Prostate gland (tissue), 2 donors: ENCODE data around the gene KCTD6. TPM values are rescaled to one million over a fixed set of nuclear protein-coding genes. Genes with fewer than 3 reads are reported as not detected.

Experiments
- DNase-seq: peaks from one replicate; pipeline ENCODE4 v3.0.0-alpha.2; 2019; ENCODE audit warnings: low spot score
- H3K27ac ChIP-seq, 2 donors: fragments of 200-600 bp; sonication (generic); 2 replicates each; pipeline ENCODE4 v1.5.1; 2017 to 2019
- H3K27me3 ChIP-seq: fragments of 200-600 bp; sonication (generic); replicated peaks from 2 replicates; pipeline ENCODE4 v1.5.1; 2019; ENCODE audit not compliant: insufficient read depth
- H3K36me3 ChIP-seq, 2 donors: fragments of 200-600 bp; sonication (generic); 1 replicate in 1 of 2; 2 replicates in 1 of 2; pipeline versions ENCODE4 v1.5.1 to v1.8.1; 2017 to 2019
- H3K4me1 ChIP-seq: fragments of 200-600 bp; sonication (generic); replicated peaks from 2 replicates; pipeline ENCODE4 v1.5.1; 2019
- H3K4me3 ChIP-seq, 2 donors: fragments of 200-600 bp; sonication (generic); 2 replicates each; pipeline ENCODE4 v1.5.1; 2017 to 2019
- H3K9me3 ChIP-seq: fragments of 200-600 bp; sonication (generic); 2 replicates; pipeline ENCODE4 v1.5.1; 2017
- CTCF ChIP-seq, 4 experiments: fragments of 200-600 bp in 2 of 4; fragments of 450-650 bp in 2 of 4; sonication (generic) in 2 of 4; IDR thresholded peaks; 1 replicate in 3 of 4; 2 replicates in 1 of 4; pipeline ENCODE4 v1.5.1; 2016 to 2019; ENCODE audit warnings: antibody characterized with exemption in 4 of 4, mild to moderate bottlenecking in 2 of 4, moderate library complexity in 2 of 4
- POLR2A ChIP-seq: fragments of 450-650 bp; IDR thresholded peaks from one replicate; pipeline ENCODE4 v1.6.1; 2016; ENCODE audit warnings: antibody characterized with exemption, mild to moderate bottlenecking
- POLR2AphosphoS5 ChIP-seq: sonication (generic); formaldehyde crosslinking; IDR thresholded peaks from one replicate; pipeline ENCODE4 v1.6.1; 2017; ENCODE audit warnings: antibody characterized with exemption
- WGBS: methylation state at CpG from one replicate; pipeline ENCODE4 v1.1.5; 2018; 5-methylcytosine and 5-hydroxymethylcytosine counted together
- intact Hi-C: fragments of 100-400 bp; cut with DNase I; formaldehyde crosslinking; loops from one replicate; pipeline ENCODE4 v1.14.2; 2022
- total RNA-seq, 2 donors: library from RNA; depleted of rRNA; stranded (reverse); fragments of >200 nt; gene quantifications; one replicate each; pipeline ENCODE4 v1.1.0, GENCODE V29; 2016

Gene KCTD6
- total RNA-seq, 2 donors from 2014 or later, result 7.2 to 14.9 TPM

GRCh38 chr3:58537412-58538301 is 45.8 kb downstream of the KCTD6 start:
- DNase-seq, result peak; percentile 23
- Histone ChIP-seq H3K4me3 (no peak overlapping the region), H3K36me3 (no peaks in the 10 kb centered on the region), H3K9me3 (no peaks in the 10 kb centered on the region), H3K4me1 (no peaks in the 10 kb centered on the region), H3K27me3 (no peaks in the 10 kb centered on the region), H3K27ac (peak overlapping the region; percentile 61 to 76)
- intact Hi-C loops, result no loop called here
- WGBS, result 31% methylated on average over 4 of the region's 4 CpGs
- peak; percentile 56 for TF ChIP-seq POLR2AphosphoS5
- TF ChIP-seq POLR2A, result no peak

GRCh38 chr3:58539626-58540025 is 47.7 kb downstream of the KCTD6 start:
- TF ChIP-seq CTCF (IDR thresholded peaks at IDR 0.05), result no peak
- no peak for TF ChIP-seq POLR2AphosphoS5
- no peak for TF ChIP-seq POLR2A
- no peak for DNase-seq
- WGBS, result 91% methylated on average over 10 of the region's 10 CpGs
- H3K36me3 ChIP-seq, result no peaks in the 10 kb centered on the region
- H3K27me3 ChIP-seq, result no peaks in the 10 kb centered on the region
- no peaks in the 10 kb centered on the region for H3K9me3 ChIP-seq
- no peaks in the 10 kb centered on the region for H3K4me1 ChIP-seq
- intact Hi-C loops, result no loop called here
- H3K4me3 ChIP-seq, result no peak overlapping the region
- no peak overlapping the region for H3K27ac ChIP-seq

- no peak for DNase-seq
- TF ChIP-seq POLR2AphosphoS5 (no peak), POLR2A (no peak), CTCF (IDR thresholded peaks at IDR 0.05) (no peak)
- intact Hi-C loops, result no loop called here
- Histone ChIP-seq H3K27me3 (no peaks in the 10 kb centered on the region), H3K9me3 (no peaks in the 10 kb centered on the region), H3K4me3 (no peak overlapping the region), H3K36me3 (no peaks in the 10 kb centered on the region), H3K27ac (no peak overlapping the region), H3K4me1 (no peaks in the 10 kb centered on the region)
- WGBS, result 88% methylated on average over 8 of the region's 8 CpGs
Observed at GRCh38 chr3:58540176-58540858, 48.4 kb downstream of the KCTD6 start.

GRCh38 chr3:58544541-58544940 is 52.6 kb downstream of the KCTD6 start:
- no peaks in the 10 kb centered on the region for H3K4me1 ChIP-seq
- TF ChIP-seq CTCF (IDR thresholded peaks at IDR 0.05) (no peak), POLR2AphosphoS5 (no peak), POLR2A (no peak)
- intact Hi-C loops, result no loop called here
- no peaks in the 10 kb centered on the region for H3K9me3 ChIP-seq
- H3K4me3 ChIP-seq, result no peak overlapping the region
- no peaks in the 10 kb centered on the region for H3K27me3 ChIP-seq
- H3K27ac ChIP-seq, result no peak overlapping the region
- 69% methylated on average over 3 of the region's 3 CpGs for WGBS
- no peak for DNase-seq
- H3K36me3 ChIP-seq, result no peaks in the 10 kb centered on the region

- H3K27me3 ChIP-seq, result no peaks in the 10 kb centered on the region
- no peaks in the 10 kb centered on the region for H3K36me3 ChIP-seq
- no peak overlapping the region for H3K27ac ChIP-seq
- no peaks in the 10 kb centered on the region for H3K9me3 ChIP-seq
- H3K4me1 ChIP-seq, result no peaks in the 10 kb centered on the region
- no peak for DNase-seq
- WGBS, result 89% methylated on average over 4 of the region's 4 CpGs
- TF ChIP-seq CTCF (IDR thresholded peaks at IDR 0.05) (no peak), POLR2A (no peak), POLR2AphosphoS5 (no peak)
- H3K4me3 ChIP-seq, result no peak overlapping the region
- intact Hi-C loops, result no loop called here
Observed at GRCh38 chr3:58551636-58552180, 59.8 kb downstream of the KCTD6 start.
